ENCODE measurements around the gene ACTL6B.
A peak's percentile ranks its signal among the peaks of the same experiment; 100 is the strongest.

The ACTL6B gene

GRCh38 chr7:100684534-100685042 is 28.3 kb upstream of the ACTL6B start:
- no peak for DNase-seq (ENCODE audit: low read depth)

GRCh38 chr7:100683659-100684533 is 27.6 kb upstream of the ACTL6B start:
- no peak for DNase-seq (ENCODE audit: low read depth)
- no peak overlapping the region for H3K4me3 ChIP-seq (ENCODE audit: low read depth, low read length)

More at GRCh38 chr7:100684534-100685042, 28.3 kb upstream of the ACTL6B start:
- H3K4me3 ChIP-seq (ENCODE audit: low read depth, low read length) = no peak overlapping the region

GRCh38 chr7:100682991-100683658 is 26.9 kb upstream of the ACTL6B start:
- H3K4me3 ChIP-seq (ENCODE audit: low read depth, low read length) = no peak overlapping the region
- no peak for DNase-seq (ENCODE audit: low read depth)

GRCh38 chr7:100682228-100682741 is 26.0 kb upstream of the ACTL6B start:
- H3K4me3 ChIP-seq (ENCODE audit: low read depth, low read length) = no peak overlapping the region
- DNase-seq (ENCODE audit: low read depth) = no peak

GRCh38 chr7:100681491-100682227 is 25.4 kb upstream of the ACTL6B start:
- H3K4me3 ChIP-seq (ENCODE audit: low read depth, low read length) = no peak overlapping the region
- DNase-seq (ENCODE audit: low read depth) = no peak

GRCh38 chr7:100680576-100681271 is 24.5 kb upstream of the ACTL6B start:
- DNase-seq (ENCODE audit: low read depth) = no peak
- no peak overlapping the region for H3K4me3 ChIP-seq (ENCODE audit: low read depth, low read length)

- no peak overlapping the region for H3K4me3 ChIP-seq (ENCODE audit: low read depth, low read length)
- no peak for DNase-seq (ENCODE audit: low read depth)
Measured at GRCh38 chr7:100679927-100680575, 23.8 kb upstream of the ACTL6B start.

- DNase-seq (ENCODE audit: low read depth) = no peak
- no peak overlapping the region for H3K4me3 ChIP-seq (ENCODE audit: low read depth, low read length)
Measured at GRCh38 chr7:100679129-100679926, 23.1 kb upstream of the ACTL6B start.

- DNase-seq (ENCODE audit: low read depth) = no peak
- H3K4me3 ChIP-seq (ENCODE audit: low read depth, low read length) = no peak overlapping the region
Measured at GRCh38 chr7:100678291-100678984, 22.2 kb upstream of the ACTL6B start.

GRCh38 chr7:100677308-100678267 is 21.3 kb upstream of the ACTL6B start:
- H3K4me3 ChIP-seq (ENCODE audit: low read depth, low read length) = no peak overlapping the region
- DNase-seq (ENCODE audit: low read depth) = no peak

GRCh38 chr7:100676501-100677306 is 20.5 kb upstream of the ACTL6B start:
- H3K4me3 ChIP-seq (ENCODE audit: low read depth, low read length) = peak overlapping the region; percentile 97
- DNase-seq (ENCODE audit: low read depth) = no peak

- peak; percentile 30 for DNase-seq (ENCODE audit: low read depth)
- peak overlapping the region; percentile 97 for H3K4me3 ChIP-seq (ENCODE audit: low read depth, low read length)
Measured at GRCh38 chr7:100675581-100676350, 19.5 kb upstream of the ACTL6B start.

GRCh38 chr7:100675105-100675451 is 18.8 kb upstream of the ACTL6B start:
- H3K4me3 ChIP-seq (ENCODE audit: low read depth, low read length) = peak overlapping the region; percentile 97
- no peak for DNase-seq (ENCODE audit: low read depth)

GRCh38 chr7:100674411-100675104 is 18.3 kb upstream of the ACTL6B start:
- peak overlapping the region; percentile 97 for H3K4me3 ChIP-seq (ENCODE audit: low read depth, low read length)
- DNase-seq (ENCODE audit: low read depth) = no peak
